ENCODE data around the gene BACH2.
"Not testable (repeated sequence)": the region's sequence is repeated elsewhere in the genome, so short reads cannot be mapped to it uniquely, and the experiment has no call there.

Gene BACH2

GRCh38 chr6:90212274-90212673, 84.4 kb downstream of the BACH2 start:
- no peak for DNase-seq (ENCODE audit: low read depth)

- no peak for DNase-seq (ENCODE audit: low read depth)
Measured at GRCh38 chr6:90209527-90209926, 87.1 kb downstream of the BACH2 start.

GRCh38 chr6:90208690-90209089, 88.0 kb downstream of the BACH2 start:
- DNase-seq (ENCODE audit: low read depth): not testable (repeated sequence)

- DNase-seq (ENCODE audit: low read depth): no peak
Measured at GRCh38 chr6:90204327-90205056, 92.2 kb downstream of the BACH2 start.

GRCh38 chr6:90203672-90204071, 93.0 kb downstream of the BACH2 start:
- DNase-seq (ENCODE audit: low read depth): no peak

GRCh38 chr6:90202156-90202555, 94.5 kb downstream of the BACH2 start:
- DNase-seq (ENCODE audit: low read depth): no peak

GRCh38 chr6:90199900-90200299, 96.7 kb downstream of the BACH2 start:
- DNase-seq (ENCODE audit: low read depth): no peak

GRCh38 chr6:90198758-90199425, 97.8 kb downstream of the BACH2 start:
- no peak for DNase-seq (ENCODE audit: low read depth)

GRCh38 chr6:90197854-90198496, 98.7 kb downstream of the BACH2 start:
- no peak for DNase-seq (ENCODE audit: low read depth)

GRCh38 chr6:90195094-90195829, 101.4 kb downstream of the BACH2 start:
- DNase-seq (ENCODE audit: low read depth): no peak

GRCh38 chr6:90194371-90194841, 102.2 kb downstream of the BACH2 start:
- no peak for DNase-seq (ENCODE audit: low read depth)

GRCh38 chr6:90193359-90193758, 103.3 kb downstream of the BACH2 start:
- no peak for DNase-seq (ENCODE audit: low read depth)

GRCh38 chr6:90192857-90193256, 103.8 kb downstream of the BACH2 start:
- no peak for DNase-seq (ENCODE audit: low read depth)

- no peak for DNase-seq (ENCODE audit: low read depth)
Measured at GRCh38 chr6:90190752-90191395, 105.8 kb downstream of the BACH2 start.

- no peak for DNase-seq (ENCODE audit: low read depth)
Measured at GRCh38 chr6:90190131-90190530, 106.5 kb downstream of the BACH2 start.

- no peak for DNase-seq (ENCODE audit: low read depth)
Measured at GRCh38 chr6:90187437-90188121, 109.1 kb downstream of the BACH2 start.

- no peak for DNase-seq (ENCODE audit: low read depth)
Measured at GRCh38 chr6:90186637-90187371, 109.8 kb downstream of the BACH2 start.

GRCh38 chr6:90186026-90186425, 110.6 kb downstream of the BACH2 start:
- no peak for DNase-seq (ENCODE audit: low read depth)

- no peak for DNase-seq (ENCODE audit: low read depth)
Measured at GRCh38 chr6:90184334-90185298, 112.0 kb downstream of the BACH2 start.

Measured in HS-27A (cell line).